A673 (cell line): ENCODE results near the gene RNFT1. TPM values are rescaled to one million over a fixed set of nuclear protein-coding genes. Genes with fewer than 3 reads are reported as not detected.
"Not testable (repeated sequence)": the region's sequence is repeated elsewhere in the genome, so short reads cannot be mapped to it uniquely, and the experiment has no call there.

Experiments used
- BruUV-seq: library from RNA; stranded (reverse); fragments of 400-500 nt; replicated peaks from 2 replicates; lab custom pipeline; 2021; lab: Mats Ljungman, UMichigan
- CTCF ChIA-PET: fragments of 300-600 bp; sonication (Branson Sonifier 250); formaldehyde crosslinking; loops from one replicate; lab custom pipeline; 2022; ENCODE audit warnings: antibody characterized with exemption; lab: Charles Lee
- POLR2A ChIA-PET: fragments of 300-600 bp; sonication (Branson Sonifier 250); formaldehyde crosslinking; loops from one replicate; lab custom pipeline; 2022; ENCODE audit warnings: antibody characterized with exemption; ENCODE audit not compliant: low non-redundant PET; lab: Charles Lee
- DNase-seq: peaks from one replicate; pipeline ENCODE4 v3.0.0-alpha.2; 2015; ENCODE audit warnings: low spot score
- H3K27ac ChIP-seq: fragments of 200-600 bp; sonication (generic); 2 replicates; pipeline ENCODE4 v1.5.1; 2016; ENCODE audit warnings: mixed run types, low read depth, mild to moderate bottlenecking, mixed read lengths, antibody characterized with exemption, low read length; ENCODE audit not compliant: poor library complexity, severe bottlenecking
- H3K27me3 ChIP-seq: fragments of 200-600 bp; sonication (generic); replicated peaks from 2 replicates; pipeline ENCODE4 v1.6.1; 2017; ENCODE audit warnings: mixed run types, low read depth, mild to moderate bottlenecking, mixed read lengths, antibody characterized with exemption, low read length; ENCODE audit not compliant: insufficient read depth, poor library complexity
- H3K36me3 ChIP-seq: fragments of 200-600 bp; sonication (generic); 2 replicates; pipeline ENCODE4 v1.6.1; 2016; ENCODE audit warnings: mixed run types, mild to moderate bottlenecking, mixed read lengths, antibody characterized with exemption, low read length; ENCODE audit not compliant: insufficient read depth, poor library complexity, severe bottlenecking
- H3K4me1 ChIP-seq: fragments of 200-600 bp; sonication (generic); 2 replicates; pipeline ENCODE4 v1.6.1; 2017; ENCODE audit warnings: mixed run types, mild to moderate bottlenecking, mixed read lengths, antibody characterized with exemption, low read length; ENCODE audit not compliant: insufficient read depth, poor library complexity, severe bottlenecking
- H3K4me3 ChIP-seq: fragments of 200-600 bp; sonication (generic); 2 replicates; pipeline ENCODE4 v1.5.1; 2016; ENCODE audit warnings: low read depth, mixed run types, mild to moderate bottlenecking, mixed read lengths, low read length; ENCODE audit not compliant: poor library complexity, severe bottlenecking
- H3K9me3 ChIP-seq: fragments of 200-600 bp; sonication (generic); 2 replicates; pipeline ENCODE4 v1.6.1; 2016; ENCODE audit warnings: mixed run types, low read depth, mild to moderate bottlenecking, mixed read lengths, antibody characterized with exemption, low read length; ENCODE audit not compliant: poor library complexity, severe bottlenecking
- EZH2 ChIP-seq: fragments of 200-600 bp; sonication (generic); IDR thresholded peaks from 2 replicates; pipeline ENCODE4 v1.6.1; 2017; ENCODE audit warnings: borderline replicate concordance, low read depth, mild to moderate bottlenecking, mixed read lengths, antibody characterized with exemption, low read length; ENCODE audit not compliant: poor library complexity, severe bottlenecking
- intact Hi-C: fragments of 100-400 bp; cut with micrococcal nuclease; formaldehyde crosslinking; loops from one replicate; pipeline ENCODE4 v1.10.0; 2022; ENCODE audit not compliant: unreplicated experiment
- total RNA-seq: library from RNA; stranded (reverse); gene quantifications from 2 replicates; pipeline ENCODE4 v1.2.3, GENCODE V29; 2021
- TF ChIP-seq, protein P1 (sequence below): fragments of 300-800, 200-600 bp; sonication (generic); conservative IDR thresholded peaks from 2 replicates; pipeline ENCODE4 v1.5.1; 2017; ENCODE audit warnings: low read depth, mild to moderate bottlenecking, antibody characterized with exemption, low read length, moderate library complexity, mixed read lengths

Gene RNFT1
- total RNA-seq, 1 experiment from 2014 or later, result 14.0 TPM

DNA sequence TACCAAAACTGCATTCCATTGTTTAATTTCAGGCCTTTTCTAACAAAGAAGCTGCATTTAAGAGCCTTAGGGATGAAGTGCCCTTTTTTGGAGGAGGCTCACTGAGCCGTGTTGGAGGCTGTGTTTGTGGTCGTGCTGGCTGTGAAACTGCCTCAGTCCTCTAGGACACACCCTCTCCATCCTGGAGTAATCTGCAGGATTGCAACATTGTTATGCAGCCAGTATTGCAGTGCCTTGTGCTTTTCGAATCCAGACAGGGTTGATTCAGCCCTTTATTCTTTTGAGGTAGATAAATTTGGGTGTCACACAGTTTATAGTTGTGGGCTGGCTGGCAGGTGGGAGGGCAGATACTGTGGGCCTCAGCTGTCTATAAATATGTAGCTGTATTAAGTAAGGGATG lies 33.8 kb downstream of the RNFT1 start:
- H3K4me1 ChIP-seq, CTCF ChIA-PET, H3K27me3 ChIP-seq, BruUV-seq, H3K27ac ChIP-seq, H3K9me3 ChIP-seq, DNase-seq, POLR2A ChIA-PET, H3K4me3 ChIP-seq, intact Hi-C loops: not testable (repeated sequence)
- H3K36me3 ChIP-seq, result peaks cover 41% of the 10 kb centered on the region

DNA sequence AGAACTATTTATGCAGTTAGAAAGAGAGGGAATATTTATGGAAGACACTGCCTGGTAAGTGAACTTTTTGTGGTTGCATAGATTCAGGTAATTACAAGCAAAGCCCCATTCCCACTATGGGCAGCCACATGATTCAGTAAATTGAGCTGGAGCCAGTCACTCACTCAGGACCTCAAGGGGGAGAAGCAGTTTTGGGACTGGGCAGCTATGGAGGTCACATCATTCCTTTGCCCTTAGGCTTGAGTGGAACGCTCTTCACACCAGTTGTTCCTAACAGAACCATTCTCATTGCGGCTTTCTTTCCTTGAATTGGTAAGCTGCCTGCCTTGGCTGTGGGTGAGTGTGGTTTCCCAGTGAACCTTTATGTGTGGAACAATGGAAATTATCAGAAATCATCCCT lies 34.4 kb downstream of the RNFT1 start:
- H3K27ac ChIP-seq, POLR2A ChIA-PET, intact Hi-C loops, H3K27me3 ChIP-seq, DNase-seq, CTCF ChIA-PET, H3K4me3 ChIP-seq, H3K9me3 ChIP-seq, BruUV-seq, H3K4me1 ChIP-seq: not testable (repeated sequence)
- peaks cover 35% of the 10 kb centered on the region for H3K36me3 ChIP-seq

- DNase-seq, H3K4me1 ChIP-seq, intact Hi-C loops, CTCF ChIA-PET, H3K27ac ChIP-seq, H3K9me3 ChIP-seq, H3K27me3 ChIP-seq, H3K4me3 ChIP-seq, BruUV-seq: not testable (repeated sequence)
- POLR2A ChIA-PET, result interaction anchor here (0.6 kb wide), 1 partner anchor 28 kb away, joined by 3 read pairs; no protein-coding TSS in a partner anchor
- H3K36me3 ChIP-seq, result peaks cover 30% of the 10 kb centered on the region
These were observed 43.9 kb downstream of the RNFT1 start for GRCh38 chr17:59920637-59921036.

DNA sequence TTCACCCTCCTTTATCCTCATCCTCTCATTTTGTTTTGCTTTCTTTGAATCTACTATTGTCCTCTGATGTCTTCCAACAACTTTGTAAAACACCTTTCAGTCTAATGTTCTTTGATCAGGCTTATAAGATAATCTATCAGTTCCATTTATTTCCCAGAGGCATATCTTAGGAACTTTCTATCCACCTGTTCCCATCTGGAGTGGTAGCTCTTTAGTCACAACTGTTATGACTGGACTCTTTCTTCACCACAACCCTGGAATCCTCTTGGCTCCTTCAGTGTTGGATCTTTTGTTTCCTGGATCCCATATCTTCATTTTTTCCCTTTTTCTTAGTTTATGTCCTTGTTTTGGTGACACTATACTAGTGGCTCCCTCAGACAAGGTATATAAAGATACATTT lies 48.1 kb downstream of the RNFT1 start:
- Histone ChIP-seq H3K4me1 (no peaks in the 10 kb centered on the region), H3K27me3 (no peaks in the 10 kb centered on the region), H3K27ac (no peak overlapping the region), H3K36me3 (peaks cover 60% of the 10 kb centered on the region), H3K9me3 (no peaks in the 10 kb centered on the region), H3K4me3 (no peak overlapping the region)
- CTCF ChIA-PET, result no interaction called here
- BruUV-seq, result no TSS peak
- no peak for DNase-seq
- intact Hi-C loops, result loop anchor here (10.0 kb wide), 1 partner anchor 118 kb away; no protein-coding TSS in a partner anchor
- POLR2A ChIA-PET, result no interaction called here
- TF ChIP-seq EZH2, result no peak
- TF ChIP-seq, protein P1, sequence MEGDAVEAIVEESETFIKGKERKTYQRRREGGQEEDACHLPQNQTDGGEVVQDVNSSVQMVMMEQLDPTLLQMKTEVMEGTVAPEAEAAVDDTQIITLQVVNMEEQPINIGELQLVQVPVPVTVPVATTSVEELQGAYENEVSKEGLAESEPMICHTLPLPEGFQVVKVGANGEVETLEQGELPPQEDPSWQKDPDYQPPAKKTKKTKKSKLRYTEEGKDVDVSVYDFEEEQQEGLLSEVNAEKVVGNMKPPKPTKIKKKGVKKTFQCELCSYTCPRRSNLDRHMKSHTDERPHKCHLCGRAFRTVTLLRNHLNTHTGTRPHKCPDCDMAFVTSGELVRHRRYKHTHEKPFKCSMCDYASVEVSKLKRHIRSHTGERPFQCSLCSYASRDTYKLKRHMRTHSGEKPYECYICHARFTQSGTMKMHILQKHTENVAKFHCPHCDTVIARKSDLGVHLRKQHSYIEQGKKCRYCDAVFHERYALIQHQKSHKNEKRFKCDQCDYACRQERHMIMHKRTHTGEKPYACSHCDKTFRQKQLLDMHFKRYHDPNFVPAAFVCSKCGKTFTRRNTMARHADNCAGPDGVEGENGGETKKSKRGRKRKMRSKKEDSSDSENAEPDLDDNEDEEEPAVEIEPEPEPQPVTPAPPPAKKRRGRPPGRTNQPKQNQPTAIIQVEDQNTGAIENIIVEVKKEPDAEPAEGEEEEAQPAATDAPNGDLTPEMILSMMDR, result no peak
